DMS153 treated with DMSO at 0.1 percent for 48 hours (cell line): ENCODE data around the gene EMX2.
"Not testable (repeated sequence)": the region's sequence is repeated elsewhere in the genome, so short reads cannot be mapped to it uniquely, and the experiment has no call there.

Experiments used
- DNase-seq: peaks from one replicate; lab custom pipeline; 2025; ENCODE audit not compliant: unreplicated experiment; lab: John Stamatoyannopoulos, UW

Gene EMX2

GRCh38 chr10:117555017-117555416 lies 12.5 kb downstream of the EMX2 start:
- no peak for DNase-seq

GRCh38 chr10:117555863-117556262 lies 13.3 kb downstream of the EMX2 start:
- DNase-seq = no peak

- DNase-seq = no peak
Measured at GRCh38 chr10:117556356-117556755, 13.8 kb downstream of the EMX2 start.

- no peak for DNase-seq
Measured at GRCh38 chr10:117559712-117560111, 17.2 kb downstream of the EMX2 start.

- no peak for DNase-seq
Measured at GRCh38 chr10:117560942-117561341, 18.4 kb downstream of the EMX2 start.

- no peak for DNase-seq
Measured at GRCh38 chr10:117562220-117562619, 19.7 kb downstream of the EMX2 start.

- no peak for DNase-seq
Measured at GRCh38 chr10:117562896-117563737, 20.6 kb downstream of the EMX2 start.

- DNase-seq = no peak
Measured at GRCh38 chr10:117563780-117564179, 21.2 kb downstream of the EMX2 start.

- no peak for DNase-seq
Measured at GRCh38 chr10:117565068-117565467, 22.5 kb downstream of the EMX2 start.

- no peak for DNase-seq
Measured at GRCh38 chr10:117568334-117568733, 25.8 kb downstream of the EMX2 start.

- no peak for DNase-seq
Measured at GRCh38 chr10:117569610-117570390, 27.3 kb downstream of the EMX2 start.

- DNase-seq = no peak
Measured at GRCh38 chr10:117570880-117571279, 28.3 kb downstream of the EMX2 start.

- DNase-seq = no peak
Measured at GRCh38 chr10:117574498-117575146, 32.1 kb downstream of the EMX2 start.

GRCh38 chr10:117578490-117578889 lies 35.9 kb downstream of the EMX2 start:
- no peak for DNase-seq

- DNase-seq = no peak
Measured at GRCh38 chr10:117578999-117579590, 36.5 kb downstream of the EMX2 start.

GRCh38 chr10:117581961-117582360 lies 39.4 kb downstream of the EMX2 start:
- no peak for DNase-seq

- not testable (repeated sequence) for DNase-seq
Measured at GRCh38 chr10:117584831-117585230, 42.3 kb downstream of the EMX2 start.

GRCh38 chr10:117587036-117587435 lies 44.5 kb downstream of the EMX2 start:
- DNase-seq = no peak

GRCh38 chr10:117590101-117590875 lies 47.7 kb downstream of the EMX2 start:
- DNase-seq = no peak

- no peak for DNase-seq
Measured at GRCh38 chr10:117591043-117591442, 48.5 kb downstream of the EMX2 start.

- DNase-seq = no peak
Measured at GRCh38 chr10:117594722-117595121, 52.2 kb downstream of the EMX2 start.
